NCI-H2081 (cell line): Measurements from ENCODE around the gene FCRL6.

Experiments
- DNase-seq, 2 experiments: peaks; one replicate each; lab custom pipeline; 2025; lab: John Stamatoyannopoulos, UW

FCRL6 gene

DNA sequence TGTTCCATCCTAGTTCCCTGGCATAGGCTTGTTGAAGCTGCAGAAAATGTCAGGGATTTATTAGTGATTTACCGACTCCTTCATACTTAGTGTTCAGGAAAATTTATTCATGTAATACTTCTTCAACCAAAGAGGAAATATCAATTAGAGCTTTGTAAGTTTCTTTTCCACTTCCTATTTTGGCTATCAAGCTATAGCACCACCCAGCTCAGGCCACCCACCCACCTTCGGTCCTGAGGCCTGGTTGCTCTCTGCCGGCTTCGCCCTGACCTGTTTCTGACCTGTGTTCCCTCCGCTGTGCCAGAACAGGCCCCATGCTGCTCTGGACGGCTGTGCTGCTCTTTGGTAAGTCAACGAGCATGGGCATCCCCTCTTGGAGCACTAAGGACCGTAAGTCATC is at the start of gene FCRL6:
FCRL6 (plus strand) TSS at position 250 of the 400 bp plus-strand sequence; CDS start at position 315, 65 bp downstream.
- no peak for DNase-seq

DNA sequence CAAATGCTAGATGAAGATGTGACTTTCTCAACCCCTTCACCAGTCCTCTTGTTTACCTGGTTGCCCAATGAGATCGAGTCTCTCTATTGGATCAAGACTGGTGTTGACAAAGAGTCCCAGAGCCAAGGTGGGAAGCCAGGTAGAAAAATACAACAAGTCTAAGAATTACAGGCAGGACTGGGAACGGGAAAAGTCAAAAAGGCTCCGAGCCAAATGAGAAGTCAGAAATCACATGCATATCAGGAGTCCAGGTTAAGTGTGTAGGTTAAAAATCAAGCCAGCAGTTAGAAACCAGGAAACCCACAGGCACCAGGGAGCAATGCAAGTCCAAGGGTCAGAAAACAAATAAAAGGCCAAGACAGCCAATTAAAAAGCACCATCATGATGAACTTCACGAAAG is 48.8 kb upstream of the FCRL6 start:
- DNase-seq, result no peak

GRCh38 chr1:159755451-159756007 is 46.6 kb upstream of the FCRL6 start:
- no peak for DNase-seq

GRCh38 chr1:159756397-159756796 is 45.8 kb upstream of the FCRL6 start:
- no peak for DNase-seq

DNA sequence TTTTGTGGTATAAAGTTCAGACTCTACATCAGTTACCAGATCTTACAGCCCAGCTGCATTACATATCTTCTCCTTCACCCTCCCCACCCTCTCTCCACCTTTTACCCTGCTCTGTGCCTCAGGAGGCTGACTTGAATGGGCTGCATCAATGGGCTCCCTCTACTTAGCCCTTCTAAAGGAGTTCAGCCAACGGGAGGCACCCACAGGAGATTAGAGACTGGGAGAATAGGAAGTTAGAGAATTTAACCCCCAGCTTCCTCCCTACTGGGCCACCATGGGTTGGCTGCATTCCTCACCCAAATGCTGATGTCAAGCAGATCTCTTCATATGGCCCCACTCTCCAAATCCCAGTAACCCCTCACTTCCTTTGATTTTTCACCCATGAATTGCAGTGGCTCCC is 38.5 kb upstream of the FCRL6 start:
- DNase-seq, result no peak

- DNase-seq, result no peak
These were observed 36.4 kb upstream of the FCRL6 start for GRCh38 chr1:159765806-159766205.

DNA sequence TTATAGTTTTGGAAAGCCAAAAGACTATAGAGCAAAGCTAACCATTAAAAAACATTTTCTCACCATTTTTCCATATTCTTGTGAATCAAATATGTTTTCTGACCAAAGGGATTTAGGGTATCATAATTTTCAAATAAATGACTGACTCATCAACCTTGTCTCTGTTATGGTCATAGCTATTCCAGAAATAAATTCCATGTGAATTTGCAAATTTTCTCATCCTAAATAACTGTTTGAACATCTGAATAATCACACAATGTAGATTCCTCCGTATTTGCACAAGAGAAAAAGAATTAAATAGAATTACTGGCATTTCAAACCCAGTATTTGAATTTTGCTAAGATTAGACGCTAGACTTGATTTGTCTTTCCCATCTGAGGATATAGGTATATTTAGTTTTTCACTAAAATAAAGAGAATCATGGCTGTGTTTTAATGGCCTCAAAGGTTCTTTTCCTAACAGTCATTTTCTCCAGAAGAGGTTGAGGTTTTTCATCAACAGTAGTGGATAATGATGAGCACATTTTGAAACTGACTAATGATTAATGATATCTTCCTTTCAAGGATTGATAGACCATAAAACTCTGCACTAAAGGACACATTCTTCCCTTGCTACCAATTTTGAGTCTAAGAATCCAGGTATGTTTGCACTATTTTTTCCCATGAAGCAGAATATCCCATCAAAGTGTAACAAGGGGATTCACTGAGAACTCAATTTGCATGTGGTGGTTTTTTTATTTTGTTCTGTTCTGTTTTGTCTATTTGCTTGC is 30.8 kb upstream of the FCRL6 start:
- no peak for DNase-seq

DNA sequence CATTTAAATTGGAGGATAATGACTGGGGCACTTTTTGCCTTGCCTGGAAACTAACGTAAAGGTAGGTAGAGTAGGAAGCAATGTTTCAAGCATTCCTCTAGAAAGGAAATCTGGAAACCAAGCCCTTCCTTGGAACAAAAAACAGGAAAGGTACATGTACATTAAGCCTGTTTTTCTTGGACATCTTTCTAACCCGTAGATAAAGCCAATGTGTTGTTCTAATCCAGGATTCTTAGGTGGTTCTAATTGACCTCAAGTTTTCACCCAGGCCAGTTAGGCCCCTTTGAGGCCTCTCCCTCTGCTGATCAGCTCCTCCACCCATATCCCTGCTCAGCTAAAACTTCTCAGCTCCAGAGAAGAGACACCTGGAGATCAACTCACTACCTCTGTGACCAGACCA is 27.7 kb upstream of the FCRL6 start:
- DNase-seq, result no peak

- DNase-seq, result no peak
These were observed 26.4 kb upstream of the FCRL6 start for GRCh38 chr1:159775716-159776115.

GRCh38 chr1:159778266-159778665 is 23.9 kb upstream of the FCRL6 start:
- DNase-seq, result no peak

- DNase-seq, result no peak
These were observed 22.7 kb upstream of the FCRL6 start for GRCh38 chr1:159779403-159779851.

GRCh38 chr1:159780583-159781582 is 21.3 kb upstream of the FCRL6 start, which contains the start of gene DUSP23:
Gene DUSP23 (plus strand): TSS chr1:159780962. CDS start chr1:159781101, 139 bp downstream.
- peak; percentile 97 to 98 for DNase-seq

DNA sequence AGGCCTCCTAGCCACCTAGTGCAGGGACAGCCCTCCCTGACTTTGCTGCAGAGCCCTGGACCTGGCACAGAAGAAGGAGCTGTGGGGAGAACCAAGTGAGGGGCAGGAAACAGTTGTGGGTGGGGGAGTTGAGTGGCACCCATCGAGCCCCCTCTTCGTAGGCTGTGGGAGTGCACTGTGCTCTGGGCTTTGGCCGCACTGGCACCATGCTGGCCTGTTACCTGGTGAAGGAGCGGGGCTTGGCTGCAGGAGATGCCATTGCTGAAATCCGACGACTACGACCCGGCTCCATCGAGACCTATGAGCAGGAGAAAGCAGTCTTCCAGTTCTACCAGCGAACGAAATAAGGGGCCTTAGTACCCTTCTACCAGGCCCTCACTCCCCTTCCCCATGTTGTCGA is 20.2 kb upstream of the FCRL6 start:
- DNase-seq, result no peak

- no peak for DNase-seq
These were observed 18.4 kb upstream of the FCRL6 start for GRCh38 chr1:159783724-159784123.

- no peak for DNase-seq
These were observed 15.7 kb upstream of the FCRL6 start for GRCh38 chr1:159786465-159786864.

GRCh38 chr1:159786966-159787365 is 15.2 kb upstream of the FCRL6 start:
- no peak for DNase-seq

DNA sequence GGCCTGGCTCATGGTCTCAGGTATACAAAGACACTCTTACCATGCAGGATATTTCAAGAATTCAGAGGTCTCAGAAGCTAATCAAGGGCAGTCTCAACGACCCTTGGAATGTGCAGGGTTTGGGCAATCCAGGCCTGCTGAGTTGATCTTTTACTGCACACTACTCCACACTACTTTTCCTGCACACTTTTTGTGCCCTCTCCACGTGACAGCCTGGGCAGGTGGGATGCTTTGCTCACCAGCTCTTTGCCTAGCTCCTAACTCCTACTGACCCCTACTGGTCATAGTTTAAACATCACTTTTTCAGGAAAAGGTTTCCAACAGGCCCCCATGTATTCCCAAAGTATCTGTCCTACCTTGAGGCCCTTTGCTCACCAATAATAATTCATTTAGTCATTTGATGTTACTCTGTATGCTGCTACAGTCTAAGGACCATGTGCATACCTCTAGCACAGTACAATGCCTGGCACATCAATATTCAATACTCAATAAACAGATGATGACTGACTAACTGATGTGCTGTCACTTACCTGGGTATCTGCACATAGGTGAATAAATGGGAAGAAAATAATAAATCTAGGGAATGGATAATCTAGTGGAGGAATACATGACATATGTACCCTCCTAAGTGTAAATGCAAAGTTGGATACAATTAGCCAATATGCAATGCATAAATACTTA is 11.8 kb upstream of the FCRL6 start:
- peak; percentile 25 to 34 for DNase-seq

GRCh38 chr1:159791031-159791430 is 11.1 kb upstream of the FCRL6 start:
- DNase-seq, result no peak

- DNase-seq, result no peak
These were observed 10.7 kb upstream of the FCRL6 start for GRCh38 chr1:159791461-159791860.

- no peak for DNase-seq
These were observed 6.6 kb upstream of the FCRL6 start for GRCh38 chr1:159795534-159795933.

GRCh38 chr1:159798893-159799292 is 3.3 kb upstream of the FCRL6 start:
- DNase-seq, result peak; percentile 75 to 87
